IPS-20b (cell line): ENCODE results near the gene KCNMA1.

Experiments used
- H3K27ac ChIP-seq: one replicate; pipeline ENCODE4 v1.5.1; 2013; ENCODE audit warnings: low read length
- H3K27me3 ChIP-seq: 2 replicates; pipeline ENCODE4 v1.6.1; 2013; ENCODE audit warnings: mild to moderate bottlenecking, low read length, inconsistent platforms; ENCODE audit not compliant: insufficient read depth
- H3K36me3 ChIP-seq: 2 replicates; pipeline ENCODE4 v1.6.1; 2013; ENCODE audit warnings: low read depth, mild to moderate bottlenecking, inconsistent platforms, low read length, moderate library complexity; ENCODE audit not compliant: insufficient read depth
- H3K4me1 ChIP-seq: 2 replicates; pipeline ENCODE4 v1.6.1; 2013; ENCODE audit warnings: mild to moderate bottlenecking, control low read depth, inconsistent platforms, low read length, moderate library complexity; ENCODE audit not compliant: insufficient read depth
- H3K4me3 ChIP-seq: 2 replicates; pipeline ENCODE4 v1.5.1; 2013; ENCODE audit warnings: mild to moderate bottlenecking, low read length, inconsistent platforms
- H3K9ac ChIP-seq: 2 replicates; pipeline ENCODE4 v1.6.1; 2013; ENCODE audit warnings: low read depth, mild to moderate bottlenecking, inconsistent platforms, low read length, moderate library complexity
- H3K9me3 ChIP-seq: 2 replicates; pipeline ENCODE4 v1.6.1; 2013; ENCODE audit warnings: mild to moderate bottlenecking, low read depth, low read length, inconsistent platforms; ENCODE audit not compliant: insufficient read depth

KCNMA1 gene

GRCh38 chr10:76840802-76841201 lies 796.8 kb downstream of the KCNMA1 start:
- Histone ChIP-seq H3K4me3 (no peak overlapping the region), H3K9me3 (peaks cover 9% of the 10 kb centered on the region), H3K27ac (no peak overlapping the region), H3K4me1 (no peaks in the 10 kb centered on the region), H3K9ac (no peak overlapping the region), H3K27me3 (no peaks in the 10 kb centered on the region), H3K36me3 (no peaks in the 10 kb centered on the region)

DNA sequence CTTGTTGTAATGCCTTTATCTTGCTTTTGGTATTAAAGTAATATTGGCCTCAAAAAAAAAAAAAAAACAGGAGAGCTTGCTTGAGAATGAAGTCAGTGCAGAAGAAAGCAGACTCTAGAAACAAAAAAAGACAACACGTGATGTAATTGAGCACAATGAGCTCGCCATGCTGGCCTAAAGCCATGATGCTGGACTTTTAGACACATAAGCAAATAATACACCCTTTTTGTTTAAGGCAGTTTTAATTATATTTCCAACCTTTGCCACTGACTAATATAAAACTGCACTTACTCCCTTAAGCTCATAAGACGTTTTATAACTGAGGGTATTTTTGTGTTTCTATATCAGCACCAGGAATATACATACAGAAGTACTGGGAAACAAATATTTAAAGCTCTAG lies 798.3 kb downstream of the KCNMA1 start:
- Histone ChIP-seq H3K9ac (no peak overlapping the region), H3K27me3 (no peaks in the 10 kb centered on the region), H3K27ac (no peak overlapping the region), H3K9me3 (no peaks in the 10 kb centered on the region), H3K36me3 (no peaks in the 10 kb centered on the region), H3K4me3 (no peak overlapping the region), H3K4me1 (no peaks in the 10 kb centered on the region)

DNA sequence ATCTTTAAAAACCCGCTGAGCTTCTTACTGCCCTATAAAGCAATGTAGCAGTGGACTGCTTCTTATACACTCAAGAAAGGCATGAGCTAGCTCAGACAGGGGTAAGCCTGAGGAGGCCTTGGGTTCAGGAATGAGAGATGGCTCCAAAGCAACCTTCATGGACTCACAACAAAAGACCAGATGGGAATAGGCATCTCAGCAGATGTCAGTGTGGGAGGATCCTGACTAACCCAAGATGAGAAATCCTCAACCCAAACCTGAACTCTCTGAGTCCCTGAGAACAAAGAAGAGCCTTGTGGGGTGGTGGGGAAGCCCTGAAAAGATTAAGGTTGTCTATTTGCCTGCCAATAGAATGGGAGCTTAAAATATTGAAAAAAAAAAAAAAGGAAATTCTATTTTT lies 807.4 kb downstream of the KCNMA1 start:
- no peaks in the 10 kb centered on the region for H3K27me3 ChIP-seq
- no peak overlapping the region for H3K4me3 ChIP-seq
- H3K27ac ChIP-seq = no peak overlapping the region
- H3K9ac ChIP-seq = no peak overlapping the region
- no peaks in the 10 kb centered on the region; the same call in 1 of the 2 replicates for H3K4me1 ChIP-seq
- no peaks in the 10 kb centered on the region for H3K36me3 ChIP-seq
- H3K9me3 ChIP-seq = no peaks in the 10 kb centered on the region

GRCh38 chr10:76829724-76830123 lies 807.9 kb downstream of the KCNMA1 start:
- Histone ChIP-seq H3K27me3 (no peaks in the 10 kb centered on the region), H3K9ac (no peak overlapping the region), H3K9me3 (no peaks in the 10 kb centered on the region), H3K36me3 (no peaks in the 10 kb centered on the region), H3K4me1 (no peaks in the 10 kb centered on the region; the same call in 1 of the 2 replicates), H3K4me3 (no peak overlapping the region), H3K27ac (no peak overlapping the region)
